ENCODE results near the gene PTGR3.

PTGR3 gene

DNA sequence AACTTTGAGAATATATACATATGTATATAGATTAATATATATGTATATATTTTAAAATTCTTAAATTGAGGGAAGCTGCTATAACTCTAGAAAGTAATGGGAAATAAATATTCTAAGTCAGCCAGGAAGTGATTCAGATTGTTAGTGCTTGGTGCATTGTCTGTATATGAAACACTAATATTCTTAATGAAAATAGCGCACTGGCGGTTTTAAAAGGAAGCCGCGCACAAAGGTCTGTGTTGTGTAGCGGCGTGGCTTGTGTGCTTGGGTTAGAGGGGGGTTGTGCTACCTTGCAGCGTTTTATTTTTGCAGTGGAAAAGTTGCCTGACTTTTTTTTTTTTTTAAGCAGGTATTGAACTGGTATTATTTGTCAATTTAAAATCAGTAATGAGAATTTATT is 13.0 kb upstream of the PTGR3 start:
- H3K4me3 ChIP-seq (ENCODE audit: control insufficient read depth, low read depth, low read length): no peak overlapping the region
- TF ChIP-seq, protein P1, sequence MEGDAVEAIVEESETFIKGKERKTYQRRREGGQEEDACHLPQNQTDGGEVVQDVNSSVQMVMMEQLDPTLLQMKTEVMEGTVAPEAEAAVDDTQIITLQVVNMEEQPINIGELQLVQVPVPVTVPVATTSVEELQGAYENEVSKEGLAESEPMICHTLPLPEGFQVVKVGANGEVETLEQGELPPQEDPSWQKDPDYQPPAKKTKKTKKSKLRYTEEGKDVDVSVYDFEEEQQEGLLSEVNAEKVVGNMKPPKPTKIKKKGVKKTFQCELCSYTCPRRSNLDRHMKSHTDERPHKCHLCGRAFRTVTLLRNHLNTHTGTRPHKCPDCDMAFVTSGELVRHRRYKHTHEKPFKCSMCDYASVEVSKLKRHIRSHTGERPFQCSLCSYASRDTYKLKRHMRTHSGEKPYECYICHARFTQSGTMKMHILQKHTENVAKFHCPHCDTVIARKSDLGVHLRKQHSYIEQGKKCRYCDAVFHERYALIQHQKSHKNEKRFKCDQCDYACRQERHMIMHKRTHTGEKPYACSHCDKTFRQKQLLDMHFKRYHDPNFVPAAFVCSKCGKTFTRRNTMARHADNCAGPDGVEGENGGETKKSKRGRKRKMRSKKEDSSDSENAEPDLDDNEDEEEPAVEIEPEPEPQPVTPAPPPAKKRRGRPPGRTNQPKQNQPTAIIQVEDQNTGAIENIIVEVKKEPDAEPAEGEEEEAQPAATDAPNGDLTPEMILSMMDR (IDR thresholded peaks at IDR 0.05; ENCODE audit: control insufficient read depth, insufficient read depth, low read depth, low read length, missing control alignments): no peak
- DNase-seq (ENCODE audit: low read depth): no peak

DNA sequence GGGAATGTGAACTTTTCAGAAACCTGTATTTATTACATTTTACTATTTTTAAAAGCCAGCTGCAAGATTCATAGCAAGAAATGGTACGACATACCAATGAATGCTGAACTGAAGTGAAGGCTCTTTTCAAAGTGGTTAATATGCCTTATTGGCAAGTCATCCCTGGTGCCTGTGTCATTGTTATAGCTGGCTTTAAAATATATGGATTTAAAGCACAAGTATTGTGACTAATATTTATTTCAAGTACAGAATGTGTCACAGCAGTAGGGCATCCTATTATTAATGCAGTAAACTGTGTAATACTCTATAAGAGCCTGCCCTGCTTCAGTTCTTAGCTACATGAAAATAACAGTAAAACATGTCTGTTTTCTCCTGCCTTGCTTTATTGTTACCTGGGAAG is 12.5 kb upstream of the PTGR3 start:
- DNase-seq (ENCODE audit: low read depth): no peak
- H3K4me3 ChIP-seq (ENCODE audit: control insufficient read depth, low read depth, low read length): no peak overlapping the region
- TF ChIP-seq, protein P1 (IDR thresholded peaks at IDR 0.05; ENCODE audit: control insufficient read depth, insufficient read depth, low read depth, low read length, missing control alignments): no peak

DNA sequence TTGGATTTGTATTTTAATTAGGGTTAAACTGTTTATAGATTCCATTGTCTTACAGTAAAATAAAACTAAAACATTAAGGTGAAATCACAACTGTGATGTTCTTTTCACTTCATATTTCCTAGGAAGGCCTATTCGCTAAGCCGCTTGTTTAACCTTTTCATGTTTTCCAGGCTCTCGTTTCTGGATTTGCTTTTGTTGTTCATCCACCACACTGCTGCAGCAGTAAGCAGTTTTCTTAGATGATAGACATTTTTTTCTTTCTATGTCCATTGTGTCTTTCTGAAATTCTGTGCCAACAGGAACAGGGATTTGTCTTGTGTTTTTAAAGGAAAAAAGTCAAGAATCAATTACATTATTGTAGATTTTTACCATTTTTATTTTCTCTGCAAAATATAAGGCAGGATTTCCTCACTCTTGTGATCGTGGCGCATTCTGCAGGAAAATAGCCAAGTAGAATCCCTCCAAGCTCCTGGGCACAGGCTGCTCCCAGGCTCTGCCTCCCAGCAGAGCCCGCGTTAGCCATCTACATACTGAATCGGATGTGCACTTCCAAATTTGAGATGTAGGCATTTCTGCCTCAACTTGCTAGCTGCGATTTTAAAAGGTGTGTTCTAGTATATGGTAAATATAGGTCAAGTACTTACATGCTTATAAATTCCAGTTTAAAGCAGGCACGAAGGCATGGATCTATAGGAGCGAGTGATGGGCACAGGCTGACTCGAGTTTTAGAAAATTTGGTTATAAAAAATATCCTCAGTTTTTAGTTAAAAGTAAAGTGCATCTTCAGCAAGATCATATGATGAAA is 11.8 kb upstream of the PTGR3 start:
- DNase-seq (ENCODE audit: low read depth): no peak
- TF ChIP-seq, protein P1 (IDR thresholded peaks at IDR 0.05; ENCODE audit: control insufficient read depth, insufficient read depth, low read depth, low read length, missing control alignments): no peak
- no peak overlapping the region for H3K4me3 ChIP-seq (ENCODE audit: control insufficient read depth, low read depth, low read length)

DNA sequence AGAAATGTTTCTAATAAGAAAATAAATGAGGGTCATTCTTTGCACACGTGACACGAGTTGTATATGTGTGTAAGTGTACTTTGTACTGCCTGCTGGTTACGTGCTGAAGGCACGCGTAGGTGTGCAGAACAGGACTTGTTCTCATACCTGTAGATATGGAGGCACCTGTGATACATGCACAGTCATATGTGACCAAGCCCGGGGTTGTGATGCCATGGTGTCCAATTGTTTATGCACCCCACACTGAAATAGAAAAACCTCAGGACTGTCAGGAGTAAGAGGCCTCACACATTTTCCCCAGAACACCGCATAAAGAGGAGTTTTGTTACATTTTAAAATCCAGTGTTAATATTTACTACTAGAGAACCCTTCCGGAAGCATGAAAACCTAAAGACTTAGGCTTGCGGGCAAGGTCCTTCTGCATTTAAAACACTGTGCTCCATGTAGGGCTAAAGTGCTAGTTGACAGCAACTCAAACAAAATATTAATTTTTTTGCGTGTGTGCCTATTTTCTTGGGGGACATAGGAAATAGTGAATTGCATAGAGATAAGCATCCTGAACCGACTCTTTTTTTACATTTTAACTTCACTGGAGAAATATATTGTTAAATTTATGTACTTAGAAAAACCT is 10.9 kb upstream of the PTGR3 start:
- TF ChIP-seq, protein P1 (IDR thresholded peaks at IDR 0.05; ENCODE audit: control insufficient read depth, insufficient read depth, low read depth, low read length, missing control alignments): no peak
- no peak for DNase-seq (ENCODE audit: low read depth)
- H3K4me3 ChIP-seq (ENCODE audit: control insufficient read depth, low read depth, low read length): no peak overlapping the region

DNA sequence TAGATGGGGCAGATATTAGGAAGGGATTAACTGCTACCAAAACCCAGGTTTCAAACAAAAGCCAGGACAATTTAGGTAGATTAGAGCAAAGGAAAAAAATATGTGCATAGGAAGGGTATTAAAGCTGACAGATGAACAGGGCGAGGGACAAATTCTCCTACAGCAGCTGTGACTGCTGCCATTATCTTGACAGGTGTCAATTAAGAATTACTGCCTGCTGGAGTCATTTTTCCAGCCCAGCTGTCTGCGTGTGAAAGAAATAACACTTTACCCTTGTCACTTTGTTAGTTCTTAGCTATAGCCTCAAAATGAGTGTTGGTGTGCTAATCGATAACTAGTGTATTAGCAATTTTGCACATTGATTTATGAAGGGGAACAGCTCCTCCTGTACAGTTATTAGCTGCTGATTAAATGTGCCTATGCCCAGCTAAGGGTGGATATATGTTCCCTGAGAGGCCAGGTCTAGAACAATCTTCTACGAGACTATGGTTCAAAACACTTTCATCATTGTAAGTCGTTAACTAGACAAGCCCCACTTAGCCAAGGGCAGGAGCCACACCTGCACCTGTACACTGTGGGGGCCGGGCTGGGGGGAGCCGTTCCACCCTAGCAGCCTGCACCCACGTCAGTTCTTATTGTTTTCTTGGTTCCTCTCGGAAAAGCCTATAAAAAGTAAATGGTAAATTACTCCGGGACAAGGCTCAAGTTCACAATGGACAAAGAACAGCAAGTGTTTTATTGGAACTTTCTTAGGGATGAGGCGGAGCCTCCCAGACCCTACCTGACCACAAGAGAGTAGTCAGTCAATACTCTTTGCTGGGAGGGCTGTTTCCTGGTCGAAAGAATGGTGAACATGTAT is 9.4 kb upstream of the PTGR3 start:
- DNase-seq (ENCODE audit: low read depth): no peak
- no peak overlapping the region for H3K4me3 ChIP-seq (ENCODE audit: control insufficient read depth, low read depth, low read length)
- TF ChIP-seq, protein P1 (IDR thresholded peaks at IDR 0.05; ENCODE audit: control insufficient read depth, insufficient read depth, low read depth, low read length, missing control alignments): no peak

DNA sequence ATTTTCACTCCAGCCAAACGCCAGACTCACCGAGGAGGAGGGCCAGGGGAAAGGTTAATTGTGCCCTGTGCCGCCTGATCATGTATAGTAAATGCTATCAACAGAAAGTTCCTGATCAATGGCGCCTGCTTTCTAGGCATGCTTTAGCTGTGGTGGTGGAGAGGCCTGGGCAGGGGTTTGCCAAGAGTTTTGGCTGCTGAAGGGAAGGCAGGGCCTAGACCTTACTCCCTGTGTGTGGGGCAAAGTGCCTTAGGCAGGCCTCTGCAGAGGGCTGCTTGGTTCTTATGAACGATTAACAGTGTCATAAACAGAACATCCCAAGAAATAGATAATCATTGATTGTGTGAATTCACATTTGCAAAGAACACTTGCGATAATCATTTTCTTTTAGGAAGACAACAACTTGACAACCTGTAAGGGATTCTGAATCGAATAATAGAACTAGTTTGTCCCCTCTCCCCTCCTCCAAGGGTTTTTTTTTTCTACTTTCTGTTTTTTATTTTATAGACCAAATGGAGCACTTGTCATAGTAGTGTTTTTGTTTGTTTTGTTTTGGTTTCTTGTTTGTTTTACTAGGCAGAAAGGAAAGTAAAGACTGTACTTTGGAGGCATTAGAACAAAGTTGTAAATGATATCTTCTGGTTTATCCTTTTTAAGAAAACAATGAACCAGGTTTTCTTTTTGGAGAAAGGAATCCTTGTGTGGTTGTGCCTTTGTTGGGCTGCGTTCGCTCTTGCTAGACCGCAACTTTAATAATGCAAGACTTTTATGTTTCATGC is 8.2 kb upstream of the PTGR3 start:
- no peak overlapping the region for H3K4me3 ChIP-seq (ENCODE audit: control insufficient read depth, low read depth, low read length)
- no peak for DNase-seq (ENCODE audit: low read depth)
- TF ChIP-seq, protein P1 (IDR thresholded peaks at IDR 0.05; ENCODE audit: control insufficient read depth, insufficient read depth, low read depth, low read length, missing control alignments): no peak

All from AG09309 (cell line).